Hepatocyte (in vitro differentiated cells): ENCODE data around the gene FGF1. TPM values are rescaled to one million over a fixed set of nuclear protein-coding genes. Genes with fewer than 3 reads are reported as not detected.

Experiments
- DNase-seq: peaks from one replicate; pipeline ENCODE4 v3.0.0-alpha.2; 2016; ENCODE audit warnings: low spot score
- H2AFZ ChIP-seq: fragments of 200-600 bp; sonication (generic); 2 replicates; pipeline ENCODE4 v1.6.0; 2016; ENCODE audit warnings: antibody characterized with exemption, mild to moderate bottlenecking
- H3K27ac ChIP-seq: fragments of 200-600 bp; sonication (generic); 2 replicates; pipeline ENCODE4 v1.5.1; 2016; ENCODE audit warnings: mild to moderate bottlenecking
- H3K27me3 ChIP-seq: fragments of 200-600 bp; sonication (generic); 2 replicates; pipeline ENCODE4 v1.6.1; 2016
- H3K36me3 ChIP-seq: fragments of 200-600 bp; sonication (generic); replicated peaks from 2 replicates; pipeline ENCODE4 v1.5.1; 2016; ENCODE audit warnings: low read depth; ENCODE audit not compliant: insufficient read depth
- H3K4me1 ChIP-seq: fragments of 200-600 bp; sonication (generic); 2 replicates; pipeline ENCODE4 v1.5.1; 2016; ENCODE audit warnings: mild to moderate bottlenecking, moderate library complexity; ENCODE audit not compliant: insufficient read depth
- H3K4me2 ChIP-seq: fragments of 200-600 bp; sonication (generic); 2 replicates; pipeline ENCODE4 v1.6.0; 2016
- H3K4me3 ChIP-seq: fragments of 200-600 bp; sonication (generic); 2 replicates; pipeline ENCODE4 v1.5.1; 2016; ENCODE audit warnings: mild to moderate bottlenecking
- H3K79me2 ChIP-seq: fragments of 200-600 bp; sonication (generic); 2 replicates; pipeline ENCODE4 v1.6.0; 2017; ENCODE audit warnings: mild to moderate bottlenecking
- H3K9me2 ChIP-seq: fragments of 200-600 bp; sonication (generic); replicated peaks from 2 replicates; pipeline ENCODE4 v1.6.0; 2017; ENCODE audit warnings: mild to moderate bottlenecking; ENCODE audit not compliant: insufficient read depth
- H3K9me3 ChIP-seq: fragments of 200-600 bp; sonication (generic); 2 replicates; pipeline ENCODE4 v1.5.1; 2016; ENCODE audit warnings: low read depth, mild to moderate bottlenecking
- H4K20me1 ChIP-seq: fragments of 200-600 bp; sonication (generic); 2 replicates; pipeline ENCODE4 v1.6.0; 2016; ENCODE audit warnings: mild to moderate bottlenecking; ENCODE audit not compliant: insufficient read depth, poor library complexity, severe bottlenecking
- CTCF ChIP-seq: fragments of 200-600 bp; sonication (generic); IDR thresholded peaks from 2 replicates; pipeline ENCODE4 v1.5.1; 2016; ENCODE audit warnings: antibody characterized with exemption, mild to moderate bottlenecking; ENCODE audit not compliant: poor library complexity
- EZH2 ChIP-seq: fragments of 200-600 bp; sonication (generic); IDR thresholded peaks from 2 replicates; pipeline ENCODE4 v1.6.1; 2016; ENCODE audit warnings: antibody characterized with exemption, mild to moderate bottlenecking, borderline replicate concordance
- EZH2phosphoT487 ChIP-seq: fragments of 200-600 bp; sonication (generic); IDR thresholded peaks from one replicate; pipeline ENCODE4 v1.6.1; 2018; ENCODE audit warnings: antibody characterized with exemption, mild to moderate bottlenecking, low read depth, moderate library complexity; ENCODE audit not compliant: unreplicated experiment, severe bottlenecking
- WGBS: methylation state at CpG from one replicate; pipeline ENCODE4 v1.1.6; 2016; ENCODE audit warnings: low lambda C conversion rate; ENCODE audit errors: missing lambda C conversion rate; 5-methylcytosine and 5-hydroxymethylcytosine counted together
- polyA plus RNA-seq: library from polyadenylated mRNA; unstranded; fragments of >200 nt; fragmentation: Nextera tagmentation; extraction: Ambion mirVana; gene quantifications from 2 replicates; pipeline ENCODE4 v1.2.1, GENCODE V29; 2016
- total RNA-seq: library from RNA; depleted of rRNA; stranded (reverse); fragments of >200 nt; gene quantifications from 2 replicates; pipeline ENCODE4 v1.2.3, GENCODE V29; 2014

FGF1 gene
- total and polyA plus RNA-seq, 2 experiments from 2014 or later: 0.23 to 0.27 TPM

GRCh38 chr5:142636093-142636492 lies 49.8 kb downstream of the FGF1 start:
- H3K4me3 ChIP-seq: no peak overlapping the region
- no peak overlapping the region for H2AFZ ChIP-seq
- no peak for TF ChIP-seq EZH2phosphoT487
- TF ChIP-seq EZH2: no peak
- no peak for TF ChIP-seq CTCF
- H3K79me2 ChIP-seq: no peaks in the 10 kb centered on the region
- no peaks in the 10 kb centered on the region for H4K20me1 ChIP-seq
- no peak overlapping the region for H3K4me2 ChIP-seq
- H3K36me3 ChIP-seq: no peaks in the 10 kb centered on the region
- H3K27me3 ChIP-seq: no peaks in the 10 kb centered on the region
- H3K9me2 ChIP-seq: no peaks in the 10 kb centered on the region
- no peak overlapping the region for H3K27ac ChIP-seq
- no peaks in the 10 kb centered on the region for H3K4me1 ChIP-seq
- whole genome bisulfite sequencing: 43% methylated on average over 5 of the region's 5 CpGs
- H3K9me3 ChIP-seq: no peaks in the 10 kb centered on the region
- no peak for DNase-seq

- no peaks in the 10 kb centered on the region for H3K36me3 ChIP-seq
- H3K4me3 ChIP-seq: no peak overlapping the region
- TF ChIP-seq EZH2phosphoT487: no peak
- no peak for TF ChIP-seq EZH2
- no peak for TF ChIP-seq CTCF
- H3K27ac ChIP-seq: no peak overlapping the region
- no peaks in the 10 kb centered on the region for H3K4me1 ChIP-seq
- H3K79me2 ChIP-seq: no peaks in the 10 kb centered on the region
- DNase-seq: no peak
- no peak overlapping the region for H2AFZ ChIP-seq
- no peaks in the 10 kb centered on the region for H3K9me3 ChIP-seq
- H3K27me3 ChIP-seq: no peaks in the 10 kb centered on the region
- WGBS: 73% methylated on average over 8 of the region's 8 CpGs
- H4K20me1 ChIP-seq: no peaks in the 10 kb centered on the region
- H3K9me2 ChIP-seq: no peaks in the 10 kb centered on the region
- H3K4me2 ChIP-seq: no peak overlapping the region
Measured at GRCh38 chr5:142634216-142635011, 51.5 kb downstream of the FGF1 start.

- Histone ChIP-seq H3K4me2 (no peak overlapping the region), H2AFZ (no peak overlapping the region), H3K9me3 (no peaks in the 10 kb centered on the region), H4K20me1 (no peaks in the 10 kb centered on the region), H3K79me2 (no peaks in the 10 kb centered on the region), H3K4me3 (no peak overlapping the region), H3K27ac (no peak overlapping the region), H3K9me2 (no peaks in the 10 kb centered on the region), H3K4me1 (peaks cover 6% of the 10 kb centered on the region), H3K36me3 (no peaks in the 10 kb centered on the region), H3K27me3 (no peaks in the 10 kb centered on the region)
- 80% methylated on average over 7 of the region's 7 CpGs for WGBS
- TF ChIP-seq CTCF (no peak), EZH2phosphoT487 (no peak), EZH2 (no peak)
- no peak for DNase-seq
Measured at GRCh38 chr5:142630927-142631539, 54.9 kb downstream of the FGF1 start.
